ENCODE data around the gene CFAP161. TPM values are rescaled to one million over a fixed set of nuclear protein-coding genes. Genes with fewer than 3 reads are reported as not detected.

Gene CFAP161
- total and polyA plus RNA-seq, 4 donors: 0.75 to 0.84 TPM; not detected in 2

- H3K9me3 ChIP-seq (ENCODE audit: control insufficient read depth in 4 of 4, low read length in 3 of 4): no peaks in the 10 kb centered on the region
- peak overlapping the region; percentile 15 to 36 for H3K27ac ChIP-seq (ENCODE audit: low read depth in 1 of 2, low read length in 2 of 2)
- H3K4me3 ChIP-seq (ENCODE audit: low read depth in 1 of 3, low read length in 3 of 3): no peak overlapping the region
- no peaks in the 10 kb centered on the region for H3K36me3 ChIP-seq (ENCODE audit: control insufficient read depth in 4 of 4, insufficient read depth in 3 of 4, low read depth in 1 of 4, low read length in 3 of 4)
- no peak overlapping the region for H3K9ac ChIP-seq (ENCODE audit: low read depth in 1 of 2, low read length in 2 of 2)
- TF ChIP-seq TAF1 (conservative IDR thresholded peaks at IDR 0.05) (no peak), GABPA (IDR thresholded peaks at IDR 0.05 in 1 of 2, conservative IDR thresholded peaks at IDR 0.05 in 1 of 2) (no peak), MAX (IDR thresholded peaks at IDR 0.05) (no peak), HNF4A (conservative IDR thresholded peaks at IDR 0.05) (peak; percentile 11 to 17), NR2F2 (IDR thresholded peaks at IDR 0.05) (no peak), RXRA (IDR thresholded peaks at IDR 0.05) (peak in 1 of 2 donors; percentile 11), YY1 (IDR thresholded peaks at IDR 0.05) (no peak), CTCF (IDR thresholded peaks at IDR 0.05; ENCODE audit: low read depth, low read length, missing input control) (no peak), ATF3 (IDR thresholded peaks at IDR 0.05) (peak; percentile 63)
- 50% methylated on average over 7 of the region's 7 CpGs for WGBS
- no peaks in the 10 kb centered on the region for H3K27me3 ChIP-seq (ENCODE audit: control insufficient read depth in 4 of 4, insufficient read depth in 4 of 4, low read length in 3 of 4)
- peaks cover 0 to 16% (median 10%) of the 10 kb centered on the region in 4 donors for H3K4me1 ChIP-seq (ENCODE audit: control insufficient read depth in 4 of 4, insufficient read depth in 4 of 4, low read length in 3 of 4)
- DNase-seq (ENCODE audit: low spot score): no peak
Measured at GRCh38 chr15:81101894-81102815, 31.9 kb upstream of the CFAP161 start.

- Histone ChIP-seq H3K9ac (ENCODE audit: low read depth in 1 of 2, low read length in 2 of 2) (no peak overlapping the region), H3K4me3 (ENCODE audit: low read depth in 1 of 3, low read length in 3 of 3) (no peak overlapping the region), H3K27me3 (ENCODE audit: control insufficient read depth in 4 of 4, insufficient read depth in 4 of 4, low read length in 3 of 4) (no peaks in the 10 kb centered on the region), H3K4me1 (ENCODE audit: control insufficient read depth in 4 of 4, insufficient read depth in 4 of 4, low read length in 3 of 4) (peaks cover 0 to 16% (median 10%) of the 10 kb centered on the region in 4 donors), H3K36me3 (ENCODE audit: control insufficient read depth in 4 of 4, insufficient read depth in 3 of 4, low read depth in 1 of 4, low read length in 3 of 4) (no peaks in the 10 kb centered on the region), H3K27ac (ENCODE audit: low read depth in 1 of 2, low read length in 2 of 2) (no peak overlapping the region), H3K9me3 (ENCODE audit: control insufficient read depth in 4 of 4, low read length in 3 of 4) (no peaks in the 10 kb centered on the region)
- DNase-seq (ENCODE audit: low spot score): no peak
- WGBS: 95% methylated on average over 1 of the region's 1 CpG
- no peak for TF ChIP-seq ZBTB33 (IDR thresholded peaks at IDR 0.05)
- TF ChIP-seq FOXA1 (IDR thresholded peaks at IDR 0.05): no peak
- TF ChIP-seq JUND (IDR thresholded peaks at IDR 0.05): no peak
- no peak for TF ChIP-seq RXRA (IDR thresholded peaks at IDR 0.05)
- no peak for TF ChIP-seq NR2F2 (IDR thresholded peaks at IDR 0.05)
- TF ChIP-seq SP1 (IDR thresholded peaks at IDR 0.05): no peak
- TF ChIP-seq CTCF (IDR thresholded peaks at IDR 0.05; ENCODE audit: low read depth, low read length, missing input control): no peak
- no peak for TF ChIP-seq TAF1 (conservative IDR thresholded peaks at IDR 0.05)
- no peak for TF ChIP-seq FOXA2 (IDR thresholded peaks at IDR 0.05)
- no peak for TF ChIP-seq HNF4A (conservative IDR thresholded peaks at IDR 0.05)
- TF ChIP-seq EGR1 (IDR thresholded peaks at IDR 0.05; ENCODE audit: low read depth in 2 of 2): no peak
- no peak for TF ChIP-seq RAD21 (IDR thresholded peaks at IDR 0.05)
- no peak for TF ChIP-seq HNF4G (IDR thresholded peaks at IDR 0.05)
- no peak for TF ChIP-seq REST (IDR thresholded peaks at IDR 0.05)
Measured at GRCh38 chr15:81103857-81104256, 30.2 kb upstream of the CFAP161 start.

Measured in liver (tissue), 9 donors.